OCI-LY1 (cell line): Measurements from ENCODE around the gene DEXI.

Experiments
- CTCF ChIP-seq: fragments of 200-600 bp; sonication (generic), shearing (Covaris generic); IDR thresholded peaks from 2 replicates; pipeline ENCODE4 v1.5.1; 2017; ENCODE audit warnings: mild to moderate bottlenecking, antibody characterized with exemption, low read length, moderate library complexity, mixed read lengths
- EZH2 ChIP-seq: fragments of 200-600 bp; sonication (generic), shearing (Covaris generic); IDR thresholded peaks from 2 replicates; pipeline ENCODE4 v1.8.0; 2017; ENCODE audit warnings: borderline replicate concordance, mixed run types, mild to moderate bottlenecking, antibody characterized with exemption, low read length, moderate library complexity, mixed read lengths

- no peak for TF ChIP-seq CTCF
- no peak for TF ChIP-seq EZH2
Observed at GRCh38 chr16:10919003-10919351, 23.3 kb downstream of the DEXI start.
